T follicular helper cell (primary cell): Measurements from ENCODE around the gene PDP2.

Source experiments
- DNase-seq: peaks from one replicate; pipeline ENCODE4 v3.0.0-alpha.2; 2020; ENCODE audit warnings: low read depth

PDP2 gene

GRCh38 chr16:66903544-66904427 lies 23.5 kb downstream of the PDP2 start:
- no peak for DNase-seq

DNA sequence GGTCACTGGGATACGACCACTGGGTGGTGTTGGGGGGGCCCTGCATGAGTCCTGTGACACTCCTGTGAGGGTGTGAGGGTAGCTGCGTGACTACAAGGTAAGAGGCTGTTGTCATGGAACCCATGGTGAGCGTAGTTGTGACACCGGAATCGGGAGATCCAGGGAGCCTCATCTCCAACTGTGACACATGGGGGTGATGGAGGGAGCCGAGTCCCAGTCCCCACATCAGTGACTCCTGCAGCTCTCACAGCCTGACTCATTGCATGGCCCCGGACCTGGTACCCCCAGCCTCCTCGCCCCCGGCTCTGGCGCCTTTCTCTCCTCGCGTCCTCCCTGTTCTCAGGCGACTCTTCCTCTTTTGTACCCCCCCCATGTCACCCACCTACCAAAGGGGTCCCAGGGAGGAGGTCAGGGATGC lies 24.1 kb downstream of the PDP2 start:
- DNase-seq = no peak

DNA sequence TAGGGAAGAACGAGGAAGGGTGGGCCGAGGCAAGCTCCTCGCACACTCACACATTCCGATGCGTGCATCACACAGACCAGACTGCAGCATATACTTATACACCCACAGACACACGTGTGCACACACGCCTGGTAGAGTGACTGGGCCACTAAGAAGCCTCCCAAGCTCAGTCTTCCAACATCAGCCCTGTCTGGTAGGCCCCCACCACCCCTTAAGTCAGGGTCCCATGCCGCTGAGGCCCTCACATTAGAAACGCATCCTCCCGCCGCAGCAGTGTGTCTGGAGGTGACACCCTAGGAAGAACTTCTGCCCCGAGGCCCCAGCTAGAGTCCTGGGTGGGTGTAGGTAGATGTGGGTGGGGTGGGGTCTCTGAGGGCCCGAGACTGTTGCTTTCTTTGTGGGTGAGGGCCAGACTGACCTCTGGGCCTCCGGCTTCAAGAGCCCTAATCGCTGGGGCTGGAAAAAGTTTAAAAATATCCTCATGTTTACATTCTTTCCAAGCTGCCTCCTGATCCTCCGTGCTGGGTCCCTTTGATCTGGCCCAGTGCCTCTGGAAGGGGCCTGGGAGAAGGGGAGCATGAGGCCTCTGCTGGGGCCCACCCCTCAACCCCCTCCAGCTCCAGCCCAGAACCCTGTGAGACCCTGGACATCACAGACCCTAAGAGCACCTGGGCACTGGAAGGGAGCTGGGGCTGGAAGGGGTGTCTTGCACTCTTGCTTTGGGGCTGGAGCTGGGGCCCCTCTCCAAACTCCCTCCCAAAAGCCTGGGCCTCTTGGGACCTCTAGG lies 24.7 kb downstream of the PDP2 start:
- DNase-seq = no peak

GRCh38 chr16:66905633-66906539 lies 25.6 kb downstream of the PDP2 start:
- peak; percentile 15 for DNase-seq

- DNase-seq = no peak
Measured at GRCh38 chr16:66906916-66907836, 26.9 kb downstream of the PDP2 start.

DNA sequence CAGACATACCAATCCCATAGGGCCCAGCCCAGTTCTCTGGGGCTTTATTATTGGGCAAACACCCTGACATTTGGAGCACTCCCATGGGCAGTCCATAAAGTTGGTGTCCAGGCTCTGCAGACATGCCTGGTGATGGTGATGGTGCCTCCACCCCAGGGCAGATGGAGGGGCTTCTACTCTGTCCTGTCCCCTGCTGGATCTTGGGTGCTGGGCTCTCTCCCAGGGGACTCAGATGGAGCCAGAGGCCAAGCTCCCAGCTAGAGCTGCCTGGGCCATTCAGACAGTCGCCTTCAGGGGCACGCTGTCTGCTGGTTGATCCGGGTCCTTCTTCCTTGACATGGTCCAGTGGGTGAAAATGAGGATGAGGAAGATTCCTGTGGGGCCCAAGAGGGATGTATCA lies 27.8 kb downstream of the PDP2 start:
- no peak for DNase-seq

- DNase-seq = no peak
Measured at GRCh38 chr16:66908762-66909559, 28.6 kb downstream of the PDP2 start.

DNA sequence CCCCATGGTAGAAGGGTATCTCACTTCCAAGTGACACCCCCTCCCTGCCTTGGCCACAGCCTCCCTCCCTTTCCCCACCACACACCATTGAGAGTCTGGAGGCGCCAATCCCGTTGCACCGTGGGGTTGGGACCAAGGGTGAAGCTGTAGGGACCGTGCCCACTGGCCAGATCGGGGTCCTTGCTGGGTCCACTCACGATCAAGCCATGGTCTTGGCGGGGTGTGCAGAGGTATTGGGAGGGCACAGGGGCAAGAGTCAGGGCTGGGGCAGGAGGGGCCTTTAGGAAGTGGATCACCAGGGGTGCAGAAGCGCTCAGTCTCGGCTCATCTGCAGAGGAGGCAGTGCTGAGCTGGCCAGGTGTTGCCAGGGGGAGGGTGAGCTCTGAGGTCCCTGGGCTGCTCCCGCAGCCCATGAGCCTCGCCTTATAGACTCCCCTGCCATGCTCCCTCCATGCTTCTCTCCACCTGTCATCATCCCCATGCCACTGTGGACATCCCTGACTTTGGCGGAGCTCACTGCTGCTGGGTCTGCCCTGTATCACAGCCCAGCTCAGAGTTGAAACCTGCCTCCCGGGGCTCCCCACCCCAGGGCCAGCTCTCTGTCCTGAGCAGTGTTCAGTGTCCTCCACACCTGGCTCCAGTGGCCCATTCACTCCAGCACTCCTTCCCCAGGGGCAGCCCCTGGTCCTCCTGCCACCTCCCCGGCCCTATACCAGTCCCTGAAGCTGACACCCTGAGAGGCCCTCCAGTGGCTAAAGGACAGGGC lies 30.0 kb downstream of the PDP2 start:
- DNase-seq = no peak

- no peak for DNase-seq
Measured at GRCh38 chr16:66911112-66911511, 30.8 kb downstream of the PDP2 start.

DNA sequence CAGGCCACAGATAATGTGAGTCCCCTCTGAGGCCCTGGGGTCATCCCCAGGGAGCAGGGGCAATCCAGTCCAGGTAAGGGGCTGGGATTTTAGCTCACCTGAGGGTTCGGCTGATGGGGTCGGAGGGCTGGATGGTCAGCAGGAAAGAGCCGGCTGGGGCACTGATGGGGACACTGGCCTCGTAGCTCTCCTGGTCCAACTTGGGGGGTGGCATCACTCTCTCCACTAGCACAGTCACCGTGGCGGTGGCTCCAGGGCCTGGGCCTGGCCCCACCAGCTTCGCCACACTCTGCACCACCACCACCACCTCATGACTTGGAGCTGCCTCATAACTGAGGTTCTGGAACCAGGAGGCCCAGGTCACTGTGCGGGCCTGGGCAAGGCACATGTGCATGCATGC lies 31.5 kb downstream of the PDP2 start:
- DNase-seq = no peak

GRCh38 chr16:66913081-66913480 lies 32.8 kb downstream of the PDP2 start:
- DNase-seq = no peak

- no peak for DNase-seq
Measured at GRCh38 chr16:66913711-66914110, 33.4 kb downstream of the PDP2 start.

DNA sequence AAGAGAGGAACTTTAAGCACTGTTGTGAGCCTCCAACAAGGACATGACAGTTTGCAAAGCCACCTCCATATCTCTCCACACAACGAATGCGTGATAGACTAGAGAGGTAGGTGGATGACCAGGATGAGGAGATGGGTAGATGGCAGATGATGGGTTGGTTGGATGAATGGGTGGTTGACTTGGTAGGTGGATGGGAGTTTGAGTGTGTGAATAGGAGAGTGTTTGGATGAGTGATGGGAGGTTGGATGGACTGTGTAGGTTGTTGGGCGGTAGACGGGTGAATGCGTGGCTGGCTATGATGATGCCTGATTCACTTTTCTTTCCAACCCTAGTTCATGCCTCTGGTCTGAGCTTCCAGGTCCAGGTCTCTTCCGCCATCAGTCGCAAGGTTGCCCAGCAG lies 34.2 kb downstream of the PDP2 start:
- no peak for DNase-seq

DNA sequence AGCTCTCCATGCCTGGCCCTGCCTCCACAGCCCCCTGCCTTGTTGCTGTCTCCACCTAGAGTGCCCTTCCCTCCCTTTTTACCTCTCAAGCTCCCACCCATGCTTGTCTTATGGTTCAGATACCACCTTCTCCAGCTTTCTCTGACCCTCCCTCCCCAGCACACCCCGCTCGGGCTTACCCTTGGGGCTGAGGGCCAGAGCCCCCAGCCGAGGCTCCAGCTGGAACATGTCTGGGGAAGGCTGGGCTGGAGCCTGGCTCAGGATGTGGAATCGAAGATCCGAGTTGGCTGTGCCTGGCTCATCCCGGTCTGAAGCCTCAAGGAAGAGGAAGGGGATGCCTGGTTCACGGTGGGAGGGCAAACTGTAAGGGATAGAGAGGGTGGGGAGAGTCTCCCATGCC lies 34.7 kb downstream of the PDP2 start:
- DNase-seq = no peak

- DNase-seq = no peak
Measured at GRCh38 chr16:66916518-66916917, 36.2 kb downstream of the PDP2 start.

DNA sequence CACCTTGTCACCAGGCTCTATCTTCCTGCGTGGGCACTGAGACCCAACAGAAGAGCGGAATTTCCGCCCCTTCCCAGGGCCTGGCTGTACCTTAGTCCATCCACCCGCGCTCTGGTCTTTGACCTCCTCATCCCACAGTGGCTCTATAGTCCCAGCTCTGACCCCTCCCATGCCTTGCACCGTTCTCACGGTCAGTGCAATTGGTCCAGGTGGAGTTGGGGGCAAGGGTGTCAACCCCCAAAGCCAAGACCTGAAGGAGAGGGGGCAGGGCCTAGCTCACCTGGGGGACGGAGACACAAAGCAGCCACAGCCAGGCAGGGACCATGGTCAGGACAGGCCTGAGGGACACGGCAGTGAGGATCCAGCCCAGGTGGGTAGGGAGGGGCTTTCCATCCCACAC lies 37.4 kb downstream of the PDP2 start:
- no peak for DNase-seq

DNA sequence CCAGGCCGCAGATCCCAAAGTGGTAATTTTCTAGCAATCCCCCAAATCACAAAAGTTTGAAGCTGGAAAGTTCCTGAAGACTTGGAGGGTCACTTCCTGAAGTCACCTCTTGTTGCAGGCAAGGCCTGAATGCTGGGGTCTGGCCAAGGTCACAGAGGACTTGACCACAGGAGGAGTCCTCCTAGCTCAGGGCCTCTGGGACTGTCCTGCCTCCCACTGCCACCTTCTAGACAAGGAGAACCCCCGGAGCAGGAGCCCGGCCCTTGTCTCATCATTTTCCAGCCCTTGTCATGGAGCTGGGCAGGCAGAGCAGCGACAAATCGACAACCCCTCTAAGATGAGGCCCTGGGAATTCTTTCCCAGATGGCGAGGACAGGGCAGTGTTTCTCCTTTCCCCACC lies 38.0 kb downstream of the PDP2 start:
- DNase-seq = no peak

GRCh38 chr16:66918803-66919568 lies 38.7 kb downstream of the PDP2 start, which contains the start of gene CDH16:
Gene CDH16 (minus strand): TSS chr16:66918885. CDS start chr16:66918065, 820 bp downstream.
- no peak for DNase-seq
